NCI-H187 (cell line): ENCODE results near the gene APBB2.

ENCODE experiments used
- DNase-seq, 2 experiments: peaks; one replicate each; lab custom pipeline; 2025; lab: John Stamatoyannopoulos, UW

The APBB2 gene

DNA sequence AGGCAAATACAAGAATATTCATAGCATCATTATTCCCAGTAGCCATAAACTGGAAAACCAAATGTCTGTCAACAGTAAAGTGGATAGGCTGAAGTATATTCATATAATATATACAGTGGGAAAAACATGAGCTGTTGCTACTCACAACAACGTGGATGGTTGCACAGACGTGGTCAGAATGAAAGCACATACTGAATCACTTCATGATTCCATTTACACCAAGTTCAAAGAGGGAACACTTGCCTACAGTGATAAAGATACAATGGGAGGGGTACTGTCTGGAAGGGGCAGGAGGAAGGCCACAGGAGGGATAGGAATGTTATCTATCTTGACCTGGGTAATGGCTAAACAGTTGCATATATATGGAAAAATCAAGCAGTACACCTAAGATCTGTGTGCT is 25.3 kb downstream of the APBB2 start:
- DNase-seq = no peak

DNA sequence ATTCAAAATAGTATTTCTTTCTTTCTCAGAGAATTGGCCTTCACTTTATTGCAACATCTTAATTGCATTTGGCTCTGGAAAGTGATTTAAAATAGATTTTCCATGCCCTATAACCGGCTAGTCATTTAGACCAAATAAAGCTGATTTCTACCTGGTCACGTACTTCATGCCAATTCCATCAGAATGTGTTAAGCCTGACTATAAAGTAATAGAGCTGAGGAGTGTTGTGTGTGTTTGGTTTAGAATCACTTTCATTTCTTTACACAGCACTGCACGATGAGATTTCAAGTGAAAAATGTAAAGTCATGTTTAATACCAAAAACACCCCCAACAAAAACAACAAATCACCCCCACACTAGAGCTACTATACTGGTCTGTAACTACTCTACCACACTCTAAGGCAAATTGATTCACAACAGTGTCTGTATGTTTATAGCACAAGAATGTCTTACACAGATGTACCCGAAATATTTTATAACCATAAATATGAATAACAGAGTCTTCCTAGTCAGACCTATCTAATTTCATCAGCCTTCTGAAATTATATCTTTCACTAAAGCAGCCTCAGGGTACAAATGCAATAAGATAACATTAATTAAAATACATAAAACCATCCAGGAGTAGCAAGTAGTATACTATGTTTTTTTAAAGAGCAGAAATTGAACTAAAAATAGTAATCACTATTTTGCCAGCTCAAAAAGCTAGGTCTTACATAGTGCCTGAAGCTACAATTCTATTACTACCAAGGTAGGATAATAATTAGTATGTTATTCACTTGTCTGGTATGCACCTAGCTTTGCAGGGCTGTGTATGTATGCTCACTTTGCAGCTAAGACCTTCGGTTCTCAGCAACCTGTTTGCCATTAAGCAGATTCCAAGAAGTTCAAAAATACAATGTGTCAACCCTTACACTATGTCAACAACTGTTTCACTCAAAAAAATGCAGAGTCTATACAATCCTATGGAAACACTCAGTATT is 28.4 kb downstream of the APBB2 start:
- DNase-seq = no peak

DNA sequence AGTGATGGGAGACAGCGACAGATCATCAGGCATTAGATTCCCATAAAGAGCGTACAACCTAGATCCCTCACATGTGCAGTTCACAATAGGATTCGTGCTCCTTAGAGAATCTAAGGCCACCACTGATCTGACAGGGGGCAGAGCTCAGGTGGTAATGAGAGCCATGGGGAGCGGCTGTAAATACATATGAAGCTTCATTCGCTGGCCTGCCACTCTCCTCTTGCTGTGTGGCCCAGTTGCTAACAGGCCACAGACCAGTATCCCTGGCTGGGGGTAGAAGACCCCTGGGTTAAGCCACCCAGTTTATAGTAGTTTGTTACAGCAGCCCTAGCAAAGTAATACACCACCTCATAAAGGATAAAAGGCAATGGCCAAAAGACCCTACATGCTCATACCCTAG is 30.3 kb downstream of the APBB2 start:
- DNase-seq = no peak

DNA sequence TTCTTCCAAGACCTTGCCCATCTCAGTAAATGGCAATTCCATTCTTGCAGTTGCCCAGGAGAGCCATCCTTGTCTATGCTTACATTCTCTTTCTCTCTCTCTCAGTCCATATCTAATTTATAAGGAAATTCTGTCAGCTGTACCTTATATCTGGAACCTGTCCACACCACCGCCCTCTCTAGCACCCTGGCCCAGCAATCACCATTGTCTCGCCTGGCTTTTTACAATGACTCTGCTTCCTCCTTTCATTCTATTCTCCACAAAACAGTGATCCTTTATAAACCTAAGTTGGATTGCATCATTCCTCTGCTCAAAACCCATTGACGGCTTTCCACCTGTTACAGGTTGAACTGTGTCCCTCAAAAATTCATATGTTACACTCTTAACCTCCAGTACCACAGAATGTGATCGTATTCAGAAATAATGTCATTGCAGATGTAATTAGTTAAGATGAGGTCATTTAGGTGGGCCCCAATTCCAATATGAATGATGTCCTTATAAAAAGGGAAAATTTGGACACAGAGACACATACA is 31.3 kb downstream of the APBB2 start:
- no peak for DNase-seq

DNA sequence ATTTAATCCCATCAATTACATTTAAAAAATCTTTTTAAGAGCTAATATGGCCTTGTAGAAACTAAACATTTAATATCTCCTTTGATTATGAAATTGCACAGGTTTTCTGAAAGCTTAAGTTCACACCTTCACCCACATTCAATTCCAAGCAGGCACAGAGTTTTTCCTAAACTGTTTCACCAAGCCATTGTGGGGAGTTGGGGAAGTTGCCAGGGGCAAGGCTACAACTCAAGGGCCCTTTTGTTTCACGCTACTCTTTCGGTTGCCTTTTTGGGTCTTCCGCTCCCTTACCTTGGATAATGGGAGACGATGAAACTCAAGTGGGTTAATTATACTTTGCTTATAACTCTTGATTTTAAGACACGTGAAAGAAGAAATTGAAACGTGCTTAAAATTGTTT is 33.3 kb downstream of the APBB2 start:
- no peak for DNase-seq

DNA sequence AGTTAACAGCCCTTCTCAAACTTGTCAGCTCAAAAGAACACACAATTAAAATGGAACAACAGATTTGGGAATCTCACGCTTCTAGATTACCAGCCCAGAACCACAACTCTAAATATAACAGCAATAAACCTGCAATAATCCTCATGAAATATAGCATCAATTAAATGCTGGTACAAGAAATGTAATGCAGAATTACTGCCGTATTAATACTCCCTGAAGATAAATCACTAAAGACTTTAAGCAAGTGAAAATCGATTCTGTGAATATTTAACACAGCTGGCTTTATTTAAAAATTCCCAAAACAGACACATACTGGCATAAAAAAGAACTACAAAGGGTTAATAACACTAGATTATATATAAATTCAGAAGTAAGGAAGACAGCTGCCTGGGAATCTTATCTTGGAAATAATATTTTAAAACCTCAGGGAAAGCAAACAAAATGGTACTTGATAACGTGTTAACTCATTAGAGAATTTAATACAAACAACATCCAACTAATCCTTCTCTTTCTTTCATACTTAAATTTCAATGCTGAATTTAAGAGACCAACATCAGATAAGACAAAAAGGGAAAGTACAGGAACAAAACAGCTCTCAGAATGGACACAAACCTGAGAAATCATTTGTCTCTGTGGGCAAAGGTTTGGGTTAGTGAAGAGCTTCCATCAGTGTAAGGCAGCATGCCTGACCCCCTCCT is 34.7 kb downstream of the APBB2 start:
- no peak for DNase-seq

DNA sequence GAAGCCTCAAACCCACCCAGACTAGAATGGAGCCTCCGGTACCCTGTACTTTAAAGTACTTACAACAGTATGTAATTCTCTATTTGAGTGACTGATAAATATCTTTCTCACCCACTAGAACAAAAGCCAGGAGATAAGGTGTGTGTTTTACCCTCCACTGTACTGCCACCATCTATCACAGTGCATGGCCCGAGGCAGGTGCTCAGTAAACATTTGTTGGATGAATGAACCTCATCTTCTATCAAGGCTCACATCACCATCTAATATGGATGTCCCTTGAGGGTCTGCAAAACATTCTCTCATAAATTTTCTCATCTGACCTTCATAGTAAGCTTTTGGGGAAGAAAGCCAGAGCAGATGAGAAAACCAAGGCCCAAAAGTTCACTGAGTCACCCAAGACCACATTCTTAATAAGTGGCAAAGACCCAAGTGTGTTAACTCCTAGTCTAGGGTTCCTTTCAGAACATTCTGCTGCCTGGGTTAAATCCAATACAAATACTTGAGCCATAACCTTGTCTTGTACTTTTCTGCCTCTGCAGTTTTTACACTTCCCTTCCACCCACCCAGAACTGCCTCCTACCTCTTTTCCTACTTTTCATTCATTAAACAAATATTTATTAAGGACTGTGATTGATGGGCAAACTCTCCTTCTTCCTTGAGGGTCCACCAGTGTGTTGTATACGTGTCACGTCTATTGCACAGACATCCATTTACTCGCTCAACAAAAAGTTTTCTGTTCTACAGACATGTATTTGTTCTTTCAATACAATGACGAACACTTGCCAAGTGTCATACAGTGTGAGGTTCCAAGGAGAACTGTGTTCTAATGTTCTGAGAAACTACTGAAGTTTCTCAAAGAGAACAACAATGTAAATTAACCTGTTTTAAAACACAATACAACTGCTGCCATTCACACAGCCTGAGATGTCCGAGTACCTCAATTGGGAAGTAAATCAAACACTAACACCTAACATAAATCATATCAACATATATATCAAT is 35.7 kb downstream of the APBB2 start:
- DNase-seq = no peak

DNA sequence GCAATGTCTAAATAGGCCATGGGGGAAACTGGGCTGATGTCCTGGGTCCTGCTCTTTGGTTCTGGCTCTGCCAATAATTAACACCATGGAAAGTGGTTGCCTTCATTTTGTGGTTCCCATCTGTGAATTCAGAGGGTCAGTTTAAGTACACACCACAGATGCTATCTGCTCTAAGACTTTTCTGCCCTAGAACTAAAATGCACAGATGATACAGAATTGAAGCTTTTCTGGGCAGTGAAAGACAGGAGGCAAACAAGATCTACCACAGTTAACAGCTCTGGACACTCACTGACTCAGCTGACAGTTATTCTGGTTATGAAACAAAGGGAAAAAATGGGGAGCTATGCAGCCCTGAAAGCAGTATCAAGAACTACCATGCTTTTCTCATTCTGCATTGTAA is 37.3 kb downstream of the APBB2 start:
- no peak for DNase-seq

DNA sequence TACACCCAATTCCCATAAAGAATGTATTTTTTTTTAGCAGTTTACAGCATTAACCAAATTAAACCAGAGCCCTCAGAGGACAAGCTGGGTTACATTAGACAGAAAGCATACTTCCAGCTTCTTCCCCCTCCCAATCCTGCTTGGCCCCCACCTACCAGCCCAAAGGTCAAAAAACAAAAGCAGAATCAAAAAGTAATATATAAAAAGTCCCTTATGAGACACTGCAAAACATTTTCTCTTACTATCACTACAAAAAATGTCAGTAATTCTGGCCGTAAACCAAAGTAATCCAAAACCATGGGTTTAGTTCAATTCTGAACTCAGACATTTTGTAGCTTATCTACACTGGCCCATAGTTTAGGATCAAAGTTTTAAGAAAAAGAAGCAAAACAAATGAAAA is 38.0 kb downstream of the APBB2 start:
- DNase-seq = no peak

DNA sequence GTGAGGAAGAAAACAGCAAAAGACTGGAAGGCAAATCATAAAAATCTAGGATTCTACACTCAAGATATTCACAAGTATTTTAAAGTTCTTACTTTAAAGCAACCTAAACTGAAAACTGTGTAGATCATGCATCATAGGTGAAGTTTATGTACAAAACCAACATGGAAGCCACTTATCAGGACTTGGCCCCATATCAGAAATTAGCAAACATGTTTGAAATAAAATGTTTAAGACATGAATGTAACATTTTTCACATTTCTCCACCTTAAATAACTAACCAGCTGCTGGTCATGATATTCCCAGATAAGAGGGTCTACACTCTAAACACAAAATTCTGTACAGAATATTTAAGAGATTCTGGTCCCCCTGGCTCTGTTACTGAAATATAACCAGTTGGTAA is 38.5 kb downstream of the APBB2 start:
- DNase-seq = no peak

DNA sequence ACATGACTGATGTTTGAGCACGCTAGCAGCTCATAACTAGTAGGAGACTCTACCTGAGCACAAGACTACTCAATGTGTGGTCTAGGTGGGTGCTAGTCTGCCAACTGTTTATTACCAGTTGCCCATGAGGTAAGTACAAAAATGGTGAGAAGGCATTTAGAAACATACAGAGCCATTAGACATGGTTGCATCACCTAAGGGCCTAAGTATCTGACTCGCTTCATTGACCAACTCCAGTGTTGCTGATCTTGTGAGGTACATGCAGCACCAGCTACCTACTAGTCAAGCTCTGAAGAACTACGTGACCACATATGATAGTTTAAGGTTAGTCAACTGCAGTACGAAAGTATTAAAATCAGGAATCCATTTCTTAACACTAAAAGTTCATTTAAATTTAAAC is 39.9 kb downstream of the APBB2 start:
- no peak for DNase-seq

DNA sequence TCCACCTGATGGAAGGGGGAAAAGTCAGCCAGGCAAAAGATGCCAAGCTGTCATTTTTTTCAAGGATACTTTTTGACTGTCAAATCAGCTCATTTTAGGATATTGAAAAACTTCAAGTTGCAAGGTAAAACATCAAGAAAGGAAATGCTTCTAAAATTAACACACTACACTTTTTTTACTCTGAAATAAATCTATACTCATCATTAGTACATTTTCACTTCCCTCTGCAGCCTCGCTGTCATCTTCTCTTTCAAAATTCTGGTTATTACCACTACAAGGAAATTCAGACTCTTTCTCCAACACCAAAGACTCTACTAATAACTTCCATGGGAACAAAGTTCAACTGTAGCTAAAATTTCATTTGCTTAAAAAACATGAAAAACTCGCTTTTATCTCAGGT is 41.6 kb downstream of the APBB2 start:
- DNase-seq = no peak

DNA sequence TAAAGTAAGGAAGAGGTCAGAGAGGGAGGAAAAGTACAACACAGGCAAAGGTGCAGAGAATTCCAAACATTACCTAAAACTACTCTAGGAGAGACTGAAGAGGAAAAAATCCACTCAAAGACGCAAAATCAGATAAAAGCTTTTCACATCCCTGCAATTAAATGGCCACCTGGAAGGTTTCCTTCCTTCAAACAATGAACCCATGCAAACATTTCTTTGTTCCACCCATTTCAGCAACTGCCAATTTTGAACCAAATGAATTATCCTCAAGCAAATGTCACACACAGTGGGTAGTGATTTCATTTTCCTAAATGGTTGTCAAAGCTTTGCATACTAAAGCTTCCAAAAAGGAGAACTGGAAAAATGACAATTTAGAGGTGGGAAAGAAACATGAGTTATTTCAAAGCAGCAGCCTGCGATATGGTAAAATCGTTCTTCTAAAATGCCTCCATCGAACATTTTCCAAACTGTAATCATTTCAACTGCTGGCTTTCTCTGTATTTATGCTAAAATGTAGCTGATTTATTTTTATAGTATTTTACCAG is 45.0 kb downstream of the APBB2 start:
- peak in 1 of 2 experiments; percentile 12 for DNase-seq

DNA sequence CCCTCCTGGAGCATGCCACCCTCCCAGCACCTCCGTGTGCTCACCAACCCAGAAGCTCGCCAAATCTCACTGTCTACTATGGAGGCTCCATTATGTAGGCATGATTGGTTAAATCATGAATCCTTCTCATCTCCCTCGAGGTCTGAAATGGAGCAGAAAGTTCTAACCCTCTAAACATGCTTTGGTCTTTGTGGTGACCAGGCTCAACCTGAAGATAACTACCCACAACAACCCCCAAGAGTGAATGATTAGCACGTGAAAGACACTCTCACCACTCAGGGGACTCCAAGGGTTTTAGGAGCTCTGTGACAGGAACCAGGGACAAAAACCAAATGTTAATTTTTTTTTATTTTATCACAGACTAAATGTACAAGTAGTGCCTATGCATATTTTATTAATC is 47.2 kb downstream of the APBB2 start:
- no peak for DNase-seq

DNA sequence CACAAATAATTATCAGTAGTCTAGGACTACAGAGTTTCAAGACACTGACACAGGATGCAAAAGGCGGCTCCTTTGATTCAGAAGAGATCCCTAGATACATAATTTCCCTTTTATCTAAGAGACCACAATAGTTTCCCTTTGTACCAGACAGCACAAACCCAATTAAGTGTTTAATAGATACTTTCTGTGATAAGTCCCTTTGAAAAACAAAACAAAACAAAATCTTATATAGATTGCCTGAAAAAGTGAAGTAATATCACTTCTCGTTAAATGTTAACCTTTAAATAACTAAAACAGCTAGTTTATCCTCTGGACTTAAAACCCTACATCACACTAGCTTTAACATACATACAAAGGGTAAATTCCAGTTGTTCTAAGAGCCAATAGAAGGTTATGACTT is 49.9 kb downstream of the APBB2 start:
- no peak for DNase-seq

DNA sequence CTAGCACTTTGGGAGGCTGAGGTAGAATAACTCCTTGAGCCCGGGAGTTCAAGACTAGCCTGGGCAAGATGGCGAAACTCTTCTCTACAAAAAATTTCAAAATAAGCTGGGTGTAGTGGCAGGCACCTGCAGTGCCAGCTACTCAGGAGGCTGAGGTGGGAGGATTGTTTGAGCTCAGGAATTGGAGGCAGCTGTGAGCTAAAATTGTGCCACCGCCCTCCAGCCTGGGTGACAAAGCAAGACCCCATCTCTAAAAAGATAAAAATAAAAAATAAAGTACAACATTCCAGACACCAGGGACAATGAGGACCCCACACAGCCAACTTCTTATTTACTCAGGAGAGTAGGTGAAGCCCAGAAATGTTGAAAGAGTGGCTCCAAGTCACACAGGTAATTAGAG is 53.0 kb downstream of the APBB2 start:
- no peak for DNase-seq

DNA sequence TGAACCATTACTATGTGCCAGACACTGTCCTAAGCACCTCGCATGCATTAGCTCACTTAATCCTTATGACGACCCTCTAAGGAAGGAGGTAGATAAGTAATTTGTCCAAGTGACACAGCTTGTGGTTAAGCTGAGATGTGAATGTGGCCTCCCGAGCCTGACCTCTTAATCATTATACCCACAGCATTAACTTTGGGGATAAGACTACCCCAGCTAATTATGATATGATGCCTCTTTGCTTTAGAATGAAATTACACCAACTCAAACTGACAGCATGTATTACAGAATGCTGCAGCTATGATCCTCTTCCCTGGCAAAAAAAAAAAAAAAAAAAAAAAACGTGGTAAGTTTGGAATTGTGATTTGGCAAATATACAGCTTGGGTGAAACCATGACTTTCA is 53.5 kb downstream of the APBB2 start:
- no peak for DNase-seq

DNA sequence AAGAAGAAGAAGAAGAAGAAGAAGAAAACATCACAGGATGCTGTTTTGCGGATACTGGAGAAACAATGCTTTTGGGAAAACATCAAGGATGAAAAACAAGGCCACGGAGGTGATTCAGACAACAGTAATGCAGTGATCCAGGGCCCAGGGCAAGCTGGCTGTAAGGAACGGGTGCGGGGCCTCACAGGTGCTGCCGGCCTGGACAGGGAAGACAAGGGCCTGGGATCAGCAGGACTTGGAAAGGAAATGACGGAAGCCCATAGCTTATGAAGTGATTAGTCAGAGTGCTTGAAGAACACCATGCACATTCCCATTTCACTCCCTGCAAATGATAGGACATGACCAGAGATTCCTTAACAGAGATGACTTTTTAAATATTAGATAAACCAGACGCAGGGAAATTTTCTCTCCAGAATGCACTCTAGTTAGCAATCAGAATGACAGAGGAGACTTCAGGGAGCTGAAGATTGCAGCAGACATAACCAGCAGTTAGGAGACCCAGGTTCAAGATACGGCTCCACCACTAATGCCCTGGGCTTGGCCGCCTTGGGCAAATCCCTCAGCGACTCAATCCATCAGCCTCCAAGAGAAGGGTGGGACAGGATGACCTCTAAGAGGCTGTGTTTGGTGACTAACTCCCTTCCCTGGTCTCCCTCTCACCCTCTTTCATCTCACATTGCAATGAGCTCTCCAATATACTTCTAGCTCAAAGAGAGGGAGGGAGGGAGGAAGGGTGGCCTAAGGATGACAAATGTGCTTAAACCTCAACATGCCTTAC is 54.1 kb downstream of the APBB2 start:
- no peak for DNase-seq

DNA sequence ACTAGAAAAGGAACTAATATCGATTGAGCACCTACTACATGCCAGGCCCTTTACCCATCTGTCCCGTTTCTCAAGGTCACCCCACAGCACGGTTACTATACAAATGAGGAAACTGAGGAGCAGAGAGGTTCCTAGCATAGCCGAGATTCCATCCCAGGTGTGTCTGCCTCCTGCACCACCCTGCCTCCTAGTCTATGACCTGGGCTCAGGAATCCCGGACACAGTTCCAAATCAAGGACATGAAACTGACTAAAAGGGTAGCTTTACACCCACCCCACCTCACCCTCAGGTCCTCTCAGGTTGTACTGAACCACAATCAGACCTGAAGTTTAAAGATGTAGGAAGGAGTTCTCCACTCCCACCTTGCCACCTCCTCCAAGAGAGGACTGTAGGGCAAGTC is 55.6 kb downstream of the APBB2 start:
- DNase-seq = no peak

DNA sequence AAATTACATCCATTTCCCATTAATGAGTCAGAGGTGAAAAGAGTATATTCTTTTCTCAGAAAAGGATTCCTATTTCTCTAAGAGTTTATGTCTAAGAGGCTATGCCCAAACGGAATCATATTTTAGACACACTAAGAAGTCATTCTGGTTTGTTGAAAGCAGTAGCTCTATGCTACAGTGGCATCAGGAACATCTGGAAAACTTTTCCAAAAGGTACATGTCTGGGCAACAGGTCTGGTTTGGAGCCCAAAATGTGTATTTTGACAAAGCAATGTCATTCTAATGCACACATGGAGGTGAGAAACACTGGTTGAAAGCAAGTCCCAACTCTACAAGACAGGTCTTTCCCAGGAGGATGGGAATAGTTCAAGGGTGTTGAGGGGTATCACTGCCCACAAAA is 56.1 kb downstream of the APBB2 start:
- DNase-seq = no peak

DNA sequence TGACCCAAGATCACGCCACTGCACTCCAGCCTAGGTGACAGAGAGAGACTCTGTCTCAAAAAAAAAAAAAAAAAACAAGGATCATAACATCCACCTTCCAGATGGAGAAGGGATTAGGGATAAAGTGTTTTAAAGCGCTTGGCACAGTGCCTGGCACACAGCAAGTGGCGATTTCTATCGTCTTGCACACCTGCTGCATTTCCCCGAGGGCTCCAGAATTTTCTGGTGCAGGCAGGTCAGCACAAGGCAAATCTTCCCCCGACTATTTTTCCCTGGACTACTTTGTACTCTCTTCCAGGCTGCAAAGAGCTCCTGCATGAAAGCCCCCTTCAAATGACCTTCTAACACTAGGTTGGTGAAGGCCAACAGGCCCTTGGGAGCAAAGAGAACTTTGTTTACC is 57.3 kb downstream of the APBB2 start:
- DNase-seq = no peak
